Retina (tissue), 1 donor: ENCODE results near the gene CAPN7.

Experiments
- DNase-seq: peaks from one replicate; pipeline ENCODE4 v3.0.0-alpha.2; 2016

The CAPN7 gene

GRCh38 chr3:15279205-15279604, 73.2 kb downstream of the CAPN7 start:
- DNase-seq: no peak

GRCh38 chr3:15279671-15280402, 73.8 kb downstream of the CAPN7 start:
- DNase-seq: no peak

DNA sequence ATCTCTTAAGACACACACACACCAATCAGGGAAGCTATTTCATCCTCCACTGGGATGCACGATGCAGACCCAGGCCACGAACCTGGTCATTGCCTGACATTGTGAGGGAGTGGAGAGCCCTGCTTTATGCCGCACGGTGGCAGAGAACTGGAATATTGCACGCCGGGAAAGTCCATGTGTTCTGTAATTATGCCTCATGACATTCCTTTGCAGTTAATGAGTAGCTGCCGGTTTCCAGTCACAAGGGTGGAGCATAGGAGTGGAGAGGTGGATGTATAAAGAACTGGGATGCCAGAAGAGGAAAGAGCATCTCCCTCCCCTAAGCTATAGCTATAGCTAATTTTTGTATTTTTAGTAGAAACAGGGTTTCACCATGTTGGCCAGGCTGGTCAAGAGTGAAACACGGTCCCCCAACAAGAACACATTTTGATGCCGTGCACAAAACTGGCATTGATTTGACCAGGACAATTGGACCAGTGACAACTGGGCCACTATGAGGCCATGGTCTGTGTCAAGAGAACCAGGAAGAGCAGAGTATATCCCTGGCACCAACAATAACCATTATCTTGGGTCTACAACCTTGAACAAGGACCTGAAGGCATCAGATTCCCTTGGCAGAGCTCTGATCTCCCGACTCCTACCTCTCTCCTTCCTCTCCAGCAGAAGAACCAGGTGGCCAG, 74.9 kb downstream of the CAPN7 start:
- DNase-seq: no peak

DNA sequence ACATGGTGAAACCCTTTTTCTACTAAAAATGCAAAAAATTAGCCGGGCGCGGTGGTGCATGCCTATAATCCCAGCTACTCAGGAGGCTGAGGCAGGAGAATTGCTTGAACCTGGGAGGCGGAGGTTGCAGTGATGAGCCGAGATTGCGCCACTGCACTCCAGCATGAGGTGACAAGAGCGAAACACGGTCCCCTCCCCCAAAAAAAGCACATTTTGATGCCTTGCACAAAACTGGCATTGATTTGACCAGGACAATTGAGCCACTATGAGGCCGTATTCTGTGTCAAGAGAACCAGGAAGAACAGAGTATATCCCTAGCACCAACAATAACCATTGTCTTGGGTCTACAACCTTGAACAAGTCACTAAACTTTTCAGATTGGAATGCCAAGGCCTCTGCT, 75.8 kb downstream of the CAPN7 start:
- DNase-seq: no peak

DNA sequence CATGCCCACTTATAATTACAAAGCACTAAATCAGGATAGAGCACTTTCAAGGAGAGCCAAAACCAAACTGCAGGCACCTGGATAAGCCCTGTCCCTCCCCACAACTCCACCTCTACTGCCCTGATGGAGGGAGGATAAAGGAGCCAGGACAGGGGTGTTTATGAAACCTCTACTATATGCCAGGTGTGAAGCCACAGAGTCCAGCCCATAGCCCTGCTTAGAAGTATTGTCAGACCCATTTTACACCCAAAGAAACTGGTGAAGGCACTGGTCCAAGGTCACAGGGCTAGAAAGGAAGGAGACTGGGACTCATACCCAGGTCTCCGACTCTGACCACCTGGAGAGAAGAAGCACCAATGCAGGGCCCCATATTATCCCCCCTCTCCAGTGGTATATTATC, 77.7 kb downstream of the CAPN7 start:
- DNase-seq: no peak

DNA sequence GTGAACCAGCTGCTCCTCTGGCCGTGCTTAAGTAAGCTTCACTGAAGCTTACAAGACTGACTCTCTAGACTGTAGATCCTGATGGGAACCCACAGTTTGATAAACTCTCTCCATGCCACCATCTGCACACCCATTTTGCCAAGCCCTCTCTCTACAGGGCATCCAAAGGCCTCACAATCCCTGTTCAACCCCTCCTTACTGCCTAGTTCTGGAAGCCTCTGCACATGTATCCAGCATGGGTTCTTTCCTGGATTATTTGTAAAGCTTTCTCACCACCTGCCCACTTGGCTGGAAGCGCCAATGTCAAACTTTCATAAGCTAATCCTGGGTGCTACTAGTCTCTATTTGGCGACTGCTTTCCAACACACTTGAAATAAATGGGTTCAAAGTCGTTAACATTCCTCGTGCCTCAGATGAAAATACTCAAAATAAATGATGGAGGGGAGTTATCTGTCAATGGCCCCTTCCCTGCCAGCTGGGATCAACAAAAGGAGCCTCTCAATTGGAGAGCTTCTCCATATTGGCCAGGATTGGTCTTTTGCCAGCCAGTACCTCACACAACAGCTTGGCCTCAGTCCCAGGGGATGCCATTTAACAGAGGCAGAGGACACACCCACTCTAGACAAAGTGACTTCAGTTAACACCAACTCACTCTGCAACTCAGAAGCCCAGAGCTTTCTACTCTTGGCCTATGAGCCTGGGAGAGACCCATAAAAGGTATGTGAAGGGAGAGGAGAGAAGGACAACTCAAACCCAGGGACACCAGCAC, 78.3 kb downstream of the CAPN7 start:
- DNase-seq: no peak

DNA sequence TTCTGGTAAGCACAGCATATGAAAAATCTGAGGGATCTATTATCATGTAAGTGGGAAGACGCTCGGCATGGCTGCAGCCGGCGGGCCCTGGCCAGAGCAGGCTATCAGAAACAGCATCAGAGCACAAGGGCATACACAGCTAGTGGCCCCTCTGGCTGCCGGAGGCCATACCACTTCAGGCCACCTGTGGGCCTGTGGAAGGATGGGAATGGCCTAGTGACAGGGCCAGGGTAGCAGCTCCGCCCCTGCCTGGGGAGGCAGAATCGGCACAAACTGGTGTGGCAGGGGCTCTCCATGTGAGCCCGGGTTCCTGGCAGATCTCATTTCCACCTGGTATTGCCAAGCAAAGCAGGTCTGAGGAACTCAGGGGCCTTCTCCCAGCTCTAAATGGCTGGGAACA, 80.0 kb downstream of the CAPN7 start:
- DNase-seq: no peak

- no peak for DNase-seq
Measured at GRCh38 chr3:15287565-15288330, 81.7 kb downstream of the CAPN7 start.

DNA sequence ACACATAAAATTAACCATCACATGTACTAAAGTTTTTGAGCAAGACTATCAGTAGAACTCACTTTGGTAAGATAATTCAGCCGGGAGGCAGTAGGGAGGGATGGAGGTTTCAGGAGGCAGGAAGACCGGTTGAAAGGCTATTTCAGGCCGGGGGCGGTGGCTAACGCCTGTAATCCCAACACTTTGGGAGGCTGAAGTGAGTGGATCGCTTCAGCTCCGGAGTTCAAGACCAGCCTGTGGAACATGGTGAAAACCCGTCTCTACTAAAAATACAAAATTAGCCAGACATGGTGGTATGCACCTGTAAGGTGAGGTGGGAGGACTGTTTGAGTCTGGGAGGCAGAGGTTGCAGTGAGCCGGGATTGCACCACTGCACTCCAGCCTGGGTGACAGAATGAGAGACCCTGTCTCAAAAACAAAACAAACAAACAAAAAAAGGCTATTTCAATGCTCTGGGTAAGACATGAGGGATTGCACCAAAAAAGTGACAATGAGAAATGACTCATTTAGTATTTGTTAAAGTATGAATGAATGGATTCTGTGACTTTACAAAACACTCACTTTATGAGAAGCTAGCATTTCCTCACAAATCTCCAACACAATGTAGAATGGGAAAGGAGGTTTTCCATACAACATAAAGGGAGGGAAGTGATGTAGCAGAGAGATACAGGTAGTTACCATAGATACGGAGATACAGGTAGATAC, 82.4 kb downstream of the CAPN7 start:
- DNase-seq: no peak

- no peak for DNase-seq
Measured at GRCh38 chr3:15289661-15290060, 83.6 kb downstream of the CAPN7 start.

DNA sequence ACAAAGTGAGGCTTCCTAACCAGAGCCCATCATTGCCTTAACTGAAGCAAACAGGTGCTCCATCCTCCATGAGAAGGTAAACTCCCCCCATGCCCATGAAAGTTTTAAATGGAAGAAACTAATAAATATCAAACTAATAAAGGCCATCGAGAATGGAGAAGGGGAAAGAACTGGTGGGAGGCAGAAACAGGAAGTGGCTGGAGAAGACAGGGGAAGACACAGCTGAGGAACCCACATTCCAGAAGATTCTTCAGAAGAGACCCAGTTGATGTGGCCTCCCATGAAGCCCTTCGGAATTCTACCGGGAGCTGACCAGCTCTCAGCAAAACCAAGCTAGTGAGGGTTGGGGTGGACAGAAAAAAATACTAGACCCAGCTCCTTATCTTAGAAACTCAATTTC, 84.7 kb downstream of the CAPN7 start:
- no peak for DNase-seq

DNA sequence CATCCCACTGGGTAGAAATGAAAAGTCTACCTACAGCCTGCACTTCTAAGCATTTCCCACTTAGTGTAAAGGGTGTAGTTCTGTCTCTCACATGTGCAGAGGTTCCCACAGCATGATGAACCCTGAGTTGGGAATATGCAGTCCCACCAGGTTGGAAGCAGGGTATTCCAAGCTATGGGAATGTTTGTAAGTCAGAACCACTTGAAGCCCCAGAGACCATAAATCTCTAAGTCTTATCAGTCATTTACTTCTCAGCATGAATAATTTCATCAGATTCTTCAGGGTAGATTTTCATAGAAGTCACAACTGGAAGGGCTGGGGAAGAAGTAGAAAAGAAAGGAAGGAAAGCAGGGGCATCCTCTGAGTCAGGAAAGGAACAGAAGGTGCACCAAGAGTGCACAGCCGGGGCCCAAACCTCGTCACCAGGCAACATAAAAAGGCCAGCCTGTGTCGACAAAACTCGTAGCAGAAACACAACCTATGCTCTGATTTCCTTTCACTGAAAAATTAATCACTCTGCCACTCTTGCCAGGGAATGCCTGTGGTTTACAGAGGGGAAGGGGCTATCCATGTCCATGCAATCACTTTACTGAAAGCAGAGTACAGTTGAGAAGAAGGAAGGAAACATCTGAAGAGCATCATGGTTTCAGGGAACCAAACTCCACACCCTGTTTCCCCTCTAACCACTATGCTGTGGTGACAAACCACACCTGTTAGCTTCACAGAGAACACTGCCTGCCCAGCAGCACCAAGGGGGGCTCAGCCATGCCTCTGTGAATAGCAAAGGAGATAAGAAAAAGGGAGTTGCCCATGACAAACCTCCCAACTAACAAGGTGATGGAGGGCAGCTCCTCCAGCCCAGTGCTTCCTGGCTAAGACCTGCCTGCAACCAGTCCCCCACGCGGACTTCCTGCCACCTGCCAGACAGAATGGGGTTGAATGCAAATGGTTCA, 85.8 kb downstream of the CAPN7 start:
- no peak for DNase-seq

GRCh38 chr3:15292765-15293522, 86.9 kb downstream of the CAPN7 start:
- no peak for DNase-seq

DNA sequence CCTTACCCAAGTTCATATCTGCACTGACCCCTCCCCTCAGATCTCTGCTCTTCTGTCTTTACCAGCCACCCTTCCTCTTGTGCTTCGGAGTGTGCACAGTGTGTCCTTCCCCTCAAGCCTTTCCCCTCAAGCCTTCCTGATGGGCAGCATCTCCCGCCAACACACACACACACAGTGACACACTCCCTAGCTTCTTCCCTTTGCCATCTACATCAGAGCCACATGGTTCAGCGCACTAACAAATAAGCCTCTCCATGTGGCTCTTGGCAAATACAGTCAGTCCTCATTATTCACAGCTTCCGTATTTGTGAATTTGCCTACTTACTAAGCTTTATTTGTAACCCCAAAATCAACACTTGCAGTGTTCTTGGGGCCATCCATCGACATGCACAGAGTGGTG, 88.9 kb downstream of the CAPN7 start:
- no peak for DNase-seq

- no peak for DNase-seq
Measured at GRCh38 chr3:15295506-15295905, 89.5 kb downstream of the CAPN7 start.

GRCh38 chr3:15297608-15298350, 91.7 kb downstream of the CAPN7 start:
- no peak for DNase-seq

- DNase-seq: no peak
Measured at GRCh38 chr3:15298504-15298903, 92.5 kb downstream of the CAPN7 start.

GRCh38 chr3:15299036-15299435, 93.0 kb downstream of the CAPN7 start:
- DNase-seq: no peak

- DNase-seq: no peak
Measured at GRCh38 chr3:15300323-15301078, 94.5 kb downstream of the CAPN7 start.
